ENCODE measurements around the gene TMEM107. TPM values are rescaled to one million over a fixed set of nuclear protein-coding genes. Genes with fewer than 3 reads are reported as not detected.
A peak's percentile ranks its signal among the peaks of the same experiment; 100 is the strongest.

Gene TMEM107
- total RNA-seq, 1 experiment from 2014 or later = 134 TPM

GRCh38 chr17:8131844-8132441, 44.2 kb downstream of the TMEM107 start:
- H3K36me3 ChIP-seq (ENCODE audit: insufficient read depth, low read length) = no peaks in the 10 kb centered on the region
- no peaks in the 10 kb centered on the region for H4K20me1 ChIP-seq (ENCODE audit: insufficient read depth, low read depth, low read length)
- no peaks in the 10 kb centered on the region for H3K9me3 ChIP-seq (ENCODE audit: low read length)
- H3K27me3 ChIP-seq (ENCODE audit: low read length) = no peaks in the 10 kb centered on the region
- H3K9me2 ChIP-seq (replicated peaks; ENCODE audit: insufficient read depth, low read length) = no peaks in the 10 kb centered on the region
- H3K4me3 ChIP-seq (ENCODE audit: low read length) = no peak overlapping the region
- no peaks in the 10 kb centered on the region for H3K79me2 ChIP-seq (ENCODE audit: low read length)
- peaks cover 9% of the 10 kb centered on the region for H3K4me1 ChIP-seq (ENCODE audit: low read length)
- no peak for DNase-seq
- no peak overlapping the region for H3K4me2 ChIP-seq (ENCODE audit: low read depth, low read length, poor library complexity, severe bottlenecking)
- no peak overlapping the region for H3K9ac ChIP-seq (ENCODE audit: low read length)
- no peak overlapping the region for H2AFZ ChIP-seq (ENCODE audit: low read length)
- no peak overlapping the region for H3K27ac ChIP-seq (ENCODE audit: low read length)

GRCh38 chr17:8128125-8128784, 47.9 kb downstream of the TMEM107 start:
- no peaks in the 10 kb centered on the region for H3K27me3 ChIP-seq (ENCODE audit: low read length)
- H3K4me3 ChIP-seq (ENCODE audit: low read length) = no peak overlapping the region
- no peaks in the 10 kb centered on the region for H3K79me2 ChIP-seq (ENCODE audit: low read length)
- H2AFZ ChIP-seq (ENCODE audit: low read length) = no peak overlapping the region
- peak; percentile 52 for DNase-seq
- no peak overlapping the region for H3K4me2 ChIP-seq (ENCODE audit: low read depth, low read length, poor library complexity, severe bottlenecking)
- no peaks in the 10 kb centered on the region for H3K9me2 ChIP-seq (replicated peaks; ENCODE audit: insufficient read depth, low read length)
- H3K4me1 ChIP-seq (ENCODE audit: low read length) = peaks cover 41% of the 10 kb centered on the region
- no peaks in the 10 kb centered on the region for H4K20me1 ChIP-seq (ENCODE audit: insufficient read depth, low read depth, low read length)
- H3K36me3 ChIP-seq (ENCODE audit: insufficient read depth, low read length) = no peaks in the 10 kb centered on the region
- H3K9ac ChIP-seq (ENCODE audit: low read length) = no peak overlapping the region
- no peaks in the 10 kb centered on the region for H3K9me3 ChIP-seq (ENCODE audit: low read length)
- no peak overlapping the region for H3K27ac ChIP-seq (ENCODE audit: low read length)

- peak overlapping the region; percentile 98; the same call in 1 of the 2 replicates for H2AFZ ChIP-seq (ENCODE audit: low read length)
- H3K79me2 ChIP-seq (ENCODE audit: low read length) = no peaks in the 10 kb centered on the region
- peak overlapping the region; percentile 91 for H3K9ac ChIP-seq (ENCODE audit: low read length)
- H3K36me3 ChIP-seq (ENCODE audit: insufficient read depth, low read length) = no peaks in the 10 kb centered on the region
- peak; percentile 84 for DNase-seq
- H3K27me3 ChIP-seq (ENCODE audit: low read length) = no peaks in the 10 kb centered on the region
- no peaks in the 10 kb centered on the region for H4K20me1 ChIP-seq (ENCODE audit: insufficient read depth, low read depth, low read length)
- no peaks in the 10 kb centered on the region for H3K9me3 ChIP-seq (ENCODE audit: low read length)
- peak overlapping the region; percentile 92 for H3K4me3 ChIP-seq (ENCODE audit: low read length)
- peak overlapping the region; percentile 100 for H3K4me2 ChIP-seq (ENCODE audit: low read depth, low read length, poor library complexity, severe bottlenecking)
- H3K9me2 ChIP-seq (replicated peaks; ENCODE audit: insufficient read depth, low read length) = no peaks in the 10 kb centered on the region
- H3K27ac ChIP-seq (ENCODE audit: low read length) = no peak overlapping the region
- peaks cover 57% of the 10 kb centered on the region for H3K4me1 ChIP-seq (ENCODE audit: low read length)
Measured at GRCh38 chr17:8126491-8127066, 49.6 kb downstream of the TMEM107 start.

GRCh38 chr17:8125947-8126490, 50.2 kb downstream of the TMEM107 start:
- Histone ChIP-seq H4K20me1 (ENCODE audit: insufficient read depth, low read depth, low read length) (no peaks in the 10 kb centered on the region), H3K4me1 (ENCODE audit: low read length) (peaks cover 59% of the 10 kb centered on the region), H3K4me3 (ENCODE audit: low read length) (peak overlapping the region; percentile 92), H3K9ac (ENCODE audit: low read length) (peak overlapping the region; percentile 91), H2AFZ (ENCODE audit: low read length) (peak overlapping the region; percentile 98), H3K27ac (ENCODE audit: low read length) (peak overlapping the region; percentile 60), H3K4me2 (ENCODE audit: low read depth, low read length, poor library complexity, severe bottlenecking) (peak overlapping the region; percentile 100), H3K9me2 (replicated peaks; ENCODE audit: insufficient read depth, low read length) (no peaks in the 10 kb centered on the region), H3K27me3 (ENCODE audit: low read length) (no peaks in the 10 kb centered on the region), H3K79me2 (ENCODE audit: low read length) (no peaks in the 10 kb centered on the region), H3K9me3 (ENCODE audit: low read length) (no peaks in the 10 kb centered on the region), H3K36me3 (ENCODE audit: insufficient read depth, low read length) (no peaks in the 10 kb centered on the region)
- DNase-seq = peak; percentile 71

GRCh38 chr17:8125154-8125946, 50.8 kb downstream of the TMEM107 start:
- H3K4me1 ChIP-seq (ENCODE audit: low read length) = peaks cover 66% of the 10 kb centered on the region
- no peaks in the 10 kb centered on the region for H3K79me2 ChIP-seq (ENCODE audit: low read length)
- H3K9me2 ChIP-seq (replicated peaks; ENCODE audit: insufficient read depth, low read length) = no peaks in the 10 kb centered on the region
- peak overlapping the region; percentile 100 for H3K4me2 ChIP-seq (ENCODE audit: low read depth, low read length, poor library complexity, severe bottlenecking)
- peak overlapping the region; percentile 60 for H3K27ac ChIP-seq (ENCODE audit: low read length)
- DNase-seq = peak; percentile 94
- H2AFZ ChIP-seq (ENCODE audit: low read length) = peak overlapping the region; percentile 98; the same call in 1 of the 2 replicates
- no peaks in the 10 kb centered on the region for H3K36me3 ChIP-seq (ENCODE audit: insufficient read depth, low read length)
- H3K4me3 ChIP-seq (ENCODE audit: low read length) = peak overlapping the region; percentile 92
- H3K9me3 ChIP-seq (ENCODE audit: low read length) = no peaks in the 10 kb centered on the region
- H4K20me1 ChIP-seq (ENCODE audit: insufficient read depth, low read depth, low read length) = no peaks in the 10 kb centered on the region
- peak overlapping the region; percentile 91 for H3K9ac ChIP-seq (ENCODE audit: low read length)
- H3K27me3 ChIP-seq (ENCODE audit: low read length) = no peaks in the 10 kb centered on the region

- Histone ChIP-seq H3K9me3 (ENCODE audit: low read length) (no peaks in the 10 kb centered on the region), H3K4me3 (ENCODE audit: low read length) (peak overlapping the region; percentile 92), H3K4me1 (ENCODE audit: low read length) (peaks cover 73% of the 10 kb centered on the region)
Measured at GRCh38 chr17:8124350-8125153, 51.6 kb downstream of the TMEM107 start.

GRCh38 chr17:8123695-8124349, 52.4 kb downstream of the TMEM107 start, which contains the start of gene HES7:
Gene HES7 (minus strand): TSS chr17:8124106. CDS start chr17:8124084, 22 bp downstream.
- Histone ChIP-seq H3K9me2 (replicated peaks; ENCODE audit: insufficient read depth, low read length) (no peaks in the 10 kb centered on the region), H3K27me3 (ENCODE audit: low read length) (no peaks in the 10 kb centered on the region), H3K79me2 (ENCODE audit: low read length) (no peaks in the 10 kb centered on the region), H3K9me3 (ENCODE audit: low read length) (no peaks in the 10 kb centered on the region), H3K4me3 (ENCODE audit: low read length) (peak within 1 kb of the TSS; percentile 92), H4K20me1 (ENCODE audit: insufficient read depth, low read depth, low read length) (no peaks in the 10 kb centered on the region), H2AFZ (ENCODE audit: low read length) (peak within 1 kb of the TSS; percentile 63; the same call in 1 of the 2 replicates), H3K4me2 (ENCODE audit: low read depth, low read length, poor library complexity, severe bottlenecking) (peak within 1 kb of the TSS; percentile 100), H3K9ac (ENCODE audit: low read length) (peak within 1 kb of the TSS; percentile 91), H3K4me1 (ENCODE audit: low read length) (peaks cover 76% of the 10 kb centered on the region), H3K27ac (ENCODE audit: low read length) (no peak within 1 kb of the TSS), H3K36me3 (ENCODE audit: insufficient read depth, low read length) (no peaks in the 10 kb centered on the region)
- no peak for DNase-seq

More at GRCh38 chr17:8124350-8125153, 51.6 kb downstream of the TMEM107 start:
- H3K9ac ChIP-seq (ENCODE audit: low read length) = peak overlapping the region; percentile 91
- no peaks in the 10 kb centered on the region for H3K27me3 ChIP-seq (ENCODE audit: low read length)
- no peaks in the 10 kb centered on the region for H4K20me1 ChIP-seq (ENCODE audit: insufficient read depth, low read depth, low read length)
- no peaks in the 10 kb centered on the region for H3K79me2 ChIP-seq (ENCODE audit: low read length)
- H3K4me2 ChIP-seq (ENCODE audit: low read depth, low read length, poor library complexity, severe bottlenecking) = peak overlapping the region; percentile 100
- no peak overlapping the region for H3K27ac ChIP-seq (ENCODE audit: low read length)
- DNase-seq = peak; percentile 56
- no peaks in the 10 kb centered on the region for H3K36me3 ChIP-seq (ENCODE audit: insufficient read depth, low read length)
- H3K9me2 ChIP-seq (replicated peaks; ENCODE audit: insufficient read depth, low read length) = no peaks in the 10 kb centered on the region
- no peak overlapping the region for H2AFZ ChIP-seq (ENCODE audit: low read length)

Measured in Karpas-422 (cell line).